Measurements from ENCODE around the gene CEMIP.

Gene CEMIP

GRCh38 chr15:80825361-80826030, 46.3 kb downstream of the CEMIP start:
- no peak for DNase-seq (ENCODE audit: low spot score)

- no peak for DNase-seq (ENCODE audit: low spot score)
Measured at GRCh38 chr15:80828796-80829195, 49.6 kb downstream of the CEMIP start.

- DNase-seq (ENCODE audit: low spot score) = no peak
Measured at GRCh38 chr15:80830677-80831076, 51.5 kb downstream of the CEMIP start.

- no peak for DNase-seq (ENCODE audit: low spot score)
Measured at GRCh38 chr15:80831192-80831591, 52.0 kb downstream of the CEMIP start.

- no peak for DNase-seq (ENCODE audit: low spot score)
Measured at GRCh38 chr15:80831606-80832224, 52.5 kb downstream of the CEMIP start.

GRCh38 chr15:80832686-80833085, 53.5 kb downstream of the CEMIP start:
- DNase-seq (ENCODE audit: low spot score) = no peak

- DNase-seq (ENCODE audit: low spot score) = no peak
Measured at GRCh38 chr15:80834402-80834801, 55.2 kb downstream of the CEMIP start.

- DNase-seq (ENCODE audit: low spot score) = no peak
Measured at GRCh38 chr15:80834906-80835305, 55.7 kb downstream of the CEMIP start.

GRCh38 chr15:80835336-80835735, 56.2 kb downstream of the CEMIP start:
- DNase-seq (ENCODE audit: low spot score) = no peak

- DNase-seq (ENCODE audit: low spot score) = no peak
Measured at GRCh38 chr15:80836223-80836622, 57.1 kb downstream of the CEMIP start.

- no peak for DNase-seq (ENCODE audit: low spot score)
Measured at GRCh38 chr15:80837006-80837405, 57.8 kb downstream of the CEMIP start.

- DNase-seq (ENCODE audit: low spot score) = no peak
Measured at GRCh38 chr15:80838012-80838411, 58.8 kb downstream of the CEMIP start.

GRCh38 chr15:80838666-80839065, 59.5 kb downstream of the CEMIP start:
- DNase-seq (ENCODE audit: low spot score) = no peak

GRCh38 chr15:80839764-80840130, 60.6 kb downstream of the CEMIP start:
- no peak for DNase-seq (ENCODE audit: low spot score)

- no peak for DNase-seq (ENCODE audit: low spot score)
Measured at GRCh38 chr15:80840182-80841130, 61.3 kb downstream of the CEMIP start.

GRCh38 chr15:80841541-80841940, 62.4 kb downstream of the CEMIP start:
- no peak for DNase-seq (ENCODE audit: low spot score)

- DNase-seq (ENCODE audit: low spot score) = no peak
Measured at GRCh38 chr15:80844011-80844732, 65.0 kb downstream of the CEMIP start.

- no peak for DNase-seq (ENCODE audit: low spot score)
Measured at GRCh38 chr15:80846031-80846815, 67.1 kb downstream of the CEMIP start.

GRCh38 chr15:80849308-80849707, 70.1 kb downstream of the CEMIP start:
- DNase-seq (ENCODE audit: low spot score) = no peak

- DNase-seq (ENCODE audit: low spot score) = no peak
Measured at GRCh38 chr15:80850941-80851451, 71.8 kb downstream of the CEMIP start.

GRCh38 chr15:80852676-80853075, 73.5 kb downstream of the CEMIP start:
- DNase-seq (ENCODE audit: low spot score) = no peak
